Central memory CD8-positive, alpha-beta T cell (primary cell): Measurements from ENCODE around the gene TMEM87B.
"Not testable (repeated sequence)": the region's sequence is repeated elsewhere in the genome, so short reads cannot be mapped to it uniquely, and the experiment has no call there.

ENCODE experiments used
- ATAC-seq: fragments of 150-1000 bp; cut with Tn5 transposase; replicated peaks from 2 replicates; pipeline ENCODE4 v1.10.0; 2022; ENCODE audit warnings: mild to moderate bottlenecking, moderate FRiP score, moderate number of reproducible peaks; ENCODE audit not compliant: poor library complexity, severe bottlenecking; ENCODE audit errors: extremely low read depth
- DNase-seq, 2 donors: peaks; one replicate each; pipeline ENCODE4 v3.0.0; 2021; ENCODE audit warnings: low spot score in 2 of 2
- H3K27ac Mint-ChIP-seq: one replicate; pipeline ENCODE4 v1.8.0; 2022; ENCODE audit warnings: low read depth, mild to moderate bottlenecking, moderate library complexity, mixed read lengths
- H3K27me3 Mint-ChIP-seq: one replicate; pipeline ENCODE4 v1.8.0; 2022; ENCODE audit warnings: mixed read lengths
- H3K36me3 Mint-ChIP-seq: one replicate; pipeline ENCODE4 v1.8.0; 2022; ENCODE audit warnings: mild to moderate bottlenecking, moderate library complexity, mixed read lengths; ENCODE audit not compliant: insufficient read depth
- H3K4me1 Mint-ChIP-seq: one replicate; pipeline ENCODE4 v1.8.0; 2022; ENCODE audit warnings: mixed read lengths
- H3K4me3 Mint-ChIP-seq: one replicate; pipeline ENCODE4 v1.8.0; 2022; ENCODE audit warnings: mild to moderate bottlenecking, moderate library complexity, mixed read lengths
- H3K9me3 Mint-ChIP-seq: one replicate; pipeline ENCODE4 v1.8.0; 2022; ENCODE audit warnings: mixed read lengths

TMEM87B gene

DNA sequence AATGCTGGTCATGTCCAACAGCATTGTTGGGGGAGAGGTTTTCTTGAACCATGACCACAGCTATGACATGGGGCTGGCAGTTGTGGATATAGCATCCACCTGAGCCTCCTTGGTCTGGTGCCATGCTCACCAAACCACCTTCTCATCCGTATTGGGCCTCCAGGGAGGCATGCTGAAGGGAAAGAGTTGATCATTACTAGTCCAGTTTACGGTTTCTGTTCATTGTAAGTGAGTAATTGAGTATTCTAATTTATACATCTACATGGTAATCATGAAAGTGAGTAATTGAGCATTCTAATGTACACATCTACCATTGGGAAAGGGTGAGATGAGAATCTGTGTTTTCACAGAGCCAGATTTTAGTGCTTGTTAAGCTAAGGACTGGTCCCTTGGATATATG lies 6.8 kb downstream of the TMEM87B start:
- Mint-ChIP-seq H3K4me3 (no peak overlapping the region), H3K27me3 (no peaks in the 10 kb centered on the region), H3K27ac (peak overlapping the region; percentile 8), H3K36me3 (peaks cover 17% of the 10 kb centered on the region), H3K9me3 (no peaks in the 10 kb centered on the region), H3K4me1 (peaks cover 41% of the 10 kb centered on the region)
- ATAC-seq (no peak), DNase-seq (no peak)

DNA sequence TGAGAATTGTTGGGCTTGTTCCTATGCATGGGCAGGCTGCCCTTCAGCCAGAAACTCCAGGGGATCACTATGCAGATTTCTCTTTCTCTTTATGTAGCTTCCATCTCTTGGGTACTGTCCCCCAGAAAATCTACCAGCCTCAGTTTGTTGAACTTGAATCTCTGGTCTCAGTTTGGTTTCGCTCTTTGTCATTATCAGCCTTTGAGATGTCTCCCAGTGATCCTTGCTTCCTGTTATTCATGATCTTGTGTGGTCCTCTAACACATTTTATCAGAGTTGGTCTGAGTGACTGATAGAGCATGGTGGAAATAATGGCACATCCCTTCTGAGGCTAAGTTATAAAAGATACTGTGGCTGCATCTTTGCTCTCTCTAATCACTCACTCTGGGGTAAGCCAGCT lies 7.8 kb downstream of the TMEM87B start:
- Mint-ChIP-seq H3K9me3 (no peaks in the 10 kb centered on the region), H3K4me1 (peaks cover 32% of the 10 kb centered on the region), H3K27me3 (no peaks in the 10 kb centered on the region), H3K4me3 (no peak overlapping the region), H3K27ac (no peak overlapping the region), H3K36me3 (peaks cover 26% of the 10 kb centered on the region)
- ATAC-seq (no peak), DNase-seq (no peak)

DNA sequence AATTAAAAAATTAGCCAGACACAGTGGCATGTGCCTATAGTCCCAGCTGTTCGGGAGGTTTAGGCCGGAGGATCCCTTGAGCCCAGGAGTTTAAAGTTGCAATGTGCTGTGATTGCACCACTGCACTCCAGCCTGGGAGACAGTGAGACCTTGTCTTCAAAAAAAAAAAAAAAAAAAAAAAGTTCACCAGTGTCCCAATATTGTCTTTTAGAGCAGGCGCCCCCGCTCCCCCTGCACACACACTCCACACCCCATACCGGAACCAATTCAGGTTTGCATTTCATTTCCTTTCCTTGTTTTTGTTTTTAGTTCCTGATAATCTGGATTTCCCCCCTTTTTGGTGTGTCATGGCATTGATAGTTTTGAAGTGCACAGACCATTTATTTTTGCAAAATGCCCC lies 10.4 kb downstream of the TMEM87B start:
- H3K9me3 Mint-ChIP-seq = no peaks in the 10 kb centered on the region
- DNase-seq (no peak), ATAC-seq (no peak)
- H3K4me3 Mint-ChIP-seq = no peak overlapping the region
- no peaks in the 10 kb centered on the region for H3K27me3 Mint-ChIP-seq
- peaks cover 37% of the 10 kb centered on the region for H3K36me3 Mint-ChIP-seq
- peaks cover 24% of the 10 kb centered on the region for H3K4me1 Mint-ChIP-seq
- no peak overlapping the region for H3K27ac Mint-ChIP-seq

GRCh38 chr2:112065966-112066365 lies 10.9 kb downstream of the TMEM87B start:
- H3K4me1 Mint-ChIP-seq = peaks cover 24% of the 10 kb centered on the region
- DNase-seq (no peak), ATAC-seq (no peak)
- peaks cover 38% of the 10 kb centered on the region for H3K36me3 Mint-ChIP-seq
- H3K27me3 Mint-ChIP-seq = no peaks in the 10 kb centered on the region
- no peaks in the 10 kb centered on the region for H3K9me3 Mint-ChIP-seq
- no peak overlapping the region for H3K27ac Mint-ChIP-seq
- H3K4me3 Mint-ChIP-seq = no peak overlapping the region

DNA sequence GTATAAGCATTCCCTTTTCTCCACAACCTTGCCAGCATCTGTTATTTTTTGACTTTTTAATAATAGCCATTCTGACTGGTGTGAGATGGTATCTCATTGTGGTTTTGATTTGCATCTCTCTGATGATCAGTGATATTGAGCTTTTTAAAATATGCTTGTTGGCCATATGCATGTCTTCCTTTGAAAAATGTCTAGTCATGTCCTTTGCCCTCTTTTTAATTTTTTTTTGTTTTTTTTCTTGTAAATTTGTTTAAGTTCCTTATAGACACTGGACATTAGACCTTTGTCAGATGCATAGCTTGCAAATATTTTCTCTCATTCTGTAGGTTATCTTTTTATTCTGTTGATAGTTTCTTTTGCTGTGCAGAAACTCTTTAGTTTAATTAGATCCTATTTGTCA lies 14.7 kb downstream of the TMEM87B start:
- ATAC-seq, DNase-seq, H3K4me3 Mint-ChIP-seq, H3K27me3 Mint-ChIP-seq, H3K27ac Mint-ChIP-seq, H3K9me3 Mint-ChIP-seq: not testable (repeated sequence)
- Mint-ChIP-seq H3K4me1 (peaks cover 45% of the 10 kb centered on the region), H3K36me3 (peaks cover 51% of the 10 kb centered on the region)

- H3K9me3 Mint-ChIP-seq = peaks cover 6% of the 10 kb centered on the region
- no peaks in the 10 kb centered on the region for H3K27me3 Mint-ChIP-seq
- ATAC-seq (no peak), DNase-seq (no peak)
- no peak overlapping the region for H3K4me3 Mint-ChIP-seq
- H3K36me3 Mint-ChIP-seq = peaks cover 38% of the 10 kb centered on the region
- H3K4me1 Mint-ChIP-seq = peaks cover 48% of the 10 kb centered on the region
- peak overlapping the region; percentile 6 for H3K27ac Mint-ChIP-seq
Measured at GRCh38 chr2:112073875-112074274, 18.8 kb downstream of the TMEM87B start.

DNA sequence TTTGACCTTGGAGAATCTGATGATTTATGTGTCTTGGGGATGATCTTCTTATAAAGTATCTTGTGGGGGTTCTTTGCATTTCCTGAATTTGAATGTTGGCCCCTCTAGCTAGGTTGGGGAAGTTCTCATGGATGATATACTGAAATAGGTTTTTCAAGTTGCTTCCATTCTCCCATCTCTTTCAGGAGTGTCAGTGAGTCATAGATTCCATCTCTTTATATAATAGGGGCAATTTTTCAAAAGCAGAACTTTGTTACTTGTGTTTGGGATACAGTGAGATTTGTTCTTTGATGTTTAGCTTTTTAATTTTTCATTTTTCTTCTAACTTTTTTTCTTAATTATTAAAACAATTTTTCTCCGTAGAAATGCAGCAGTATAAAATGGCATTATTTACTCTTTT lies 19.4 kb downstream of the TMEM87B start:
- Mint-ChIP-seq H3K27ac (peak overlapping the region; percentile 46), H3K27me3 (no peaks in the 10 kb centered on the region), H3K36me3 (peaks cover 36% of the 10 kb centered on the region), H3K4me3 (no peak overlapping the region), H3K9me3 (peaks cover 6% of the 10 kb centered on the region), H3K4me1 (peaks cover 49% of the 10 kb centered on the region)
- DNase-seq = no peak
- ATAC-seq = no peak

GRCh38 chr2:112075490-112076260 lies 20.6 kb downstream of the TMEM87B start:
- ATAC-seq (no peak), DNase-seq (no peak)
- peaks cover 52% of the 10 kb centered on the region for H3K4me1 Mint-ChIP-seq
- H3K9me3 Mint-ChIP-seq = peaks cover 6% of the 10 kb centered on the region
- H3K4me3 Mint-ChIP-seq = no peak overlapping the region
- H3K27me3 Mint-ChIP-seq = no peaks in the 10 kb centered on the region
- no peak overlapping the region for H3K27ac Mint-ChIP-seq
- peaks cover 35% of the 10 kb centered on the region for H3K36me3 Mint-ChIP-seq

GRCh38 chr2:112077814-112078213 lies 22.7 kb downstream of the TMEM87B start:
- peaks cover 40% of the 10 kb centered on the region for H3K36me3 Mint-ChIP-seq
- no peaks in the 10 kb centered on the region for H3K27me3 Mint-ChIP-seq
- no peak overlapping the region for H3K4me3 Mint-ChIP-seq
- no peak for ATAC-seq
- peaks cover 41% of the 10 kb centered on the region for H3K4me1 Mint-ChIP-seq
- peaks cover 6% of the 10 kb centered on the region for H3K9me3 Mint-ChIP-seq
- DNase-seq = no peak
- no peak overlapping the region for H3K27ac Mint-ChIP-seq

DNA sequence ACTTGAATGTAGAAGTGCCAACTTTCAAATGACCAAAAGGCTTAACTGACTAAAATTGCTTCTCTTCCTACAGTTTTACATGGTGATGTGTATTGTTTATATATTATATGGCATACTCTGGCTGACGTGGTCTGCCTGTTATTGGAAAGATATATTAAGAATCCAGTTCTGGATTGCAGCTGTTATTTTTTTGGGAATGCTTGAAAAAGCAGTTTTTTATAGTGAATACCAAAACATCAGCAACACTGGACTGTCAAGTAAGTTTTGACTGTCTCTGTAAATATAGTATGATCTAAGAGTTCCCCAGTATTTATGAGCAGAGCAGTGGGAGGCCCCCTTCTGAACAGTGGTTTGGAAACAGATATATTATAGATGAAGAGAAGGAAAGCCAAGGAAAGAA lies 26.2 kb downstream of the TMEM87B start:
- ATAC-seq = no peak
- peaks cover 43% of the 10 kb centered on the region for H3K36me3 Mint-ChIP-seq
- peaks cover 35% of the 10 kb centered on the region for H3K4me1 Mint-ChIP-seq
- H3K27me3 Mint-ChIP-seq = no peaks in the 10 kb centered on the region
- H3K27ac Mint-ChIP-seq = peak overlapping the region; percentile 41
- no peak for DNase-seq
- no peaks in the 10 kb centered on the region for H3K9me3 Mint-ChIP-seq
- no peak overlapping the region for H3K4me3 Mint-ChIP-seq

- Mint-ChIP-seq H3K36me3 (peaks cover 63% of the 10 kb centered on the region), H3K4me1 (peaks cover 21% of the 10 kb centered on the region), H3K27ac (peak overlapping the region; percentile 14), H3K4me3 (no peak overlapping the region), H3K27me3 (no peaks in the 10 kb centered on the region), H3K9me3 (no peaks in the 10 kb centered on the region)
- DNase-seq (no peak), ATAC-seq (no peak)
Measured at GRCh38 chr2:112084689-112085374, 29.8 kb downstream of the TMEM87B start.

DNA sequence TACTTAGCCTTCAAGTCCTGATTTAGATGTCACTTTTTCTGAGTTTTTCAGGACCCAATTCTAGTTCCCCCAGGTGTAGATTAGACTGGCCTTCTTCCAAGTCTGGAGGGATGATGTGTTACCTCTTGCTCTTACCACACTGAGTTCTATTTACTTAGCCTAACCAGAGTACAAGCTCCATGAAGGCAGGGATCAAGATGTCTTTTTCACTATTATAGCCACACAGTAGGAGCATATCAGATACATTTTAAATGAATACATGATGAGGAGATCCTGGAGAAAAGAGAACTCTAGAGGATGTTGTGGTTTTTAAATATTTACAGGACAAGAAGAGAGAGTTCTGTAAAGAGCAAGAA lies 30.3 kb downstream of the TMEM87B start:
- H3K4me3 Mint-ChIP-seq = no peak overlapping the region
- ATAC-seq (no peak), DNase-seq (no peak)
- no peaks in the 10 kb centered on the region for H3K27me3 Mint-ChIP-seq
- peaks cover 20% of the 10 kb centered on the region for H3K4me1 Mint-ChIP-seq
- H3K36me3 Mint-ChIP-seq = peaks cover 65% of the 10 kb centered on the region
- peak overlapping the region; percentile 4 for H3K27ac Mint-ChIP-seq
- H3K9me3 Mint-ChIP-seq = no peaks in the 10 kb centered on the region
